Psoas muscle (tissue), 8 donors: ENCODE results near the gene OR9A2. TPM values are rescaled to one million over a fixed set of nuclear protein-coding genes. Genes with fewer than 3 reads are reported as not detected.

Experiments
- ATAC-seq, 4 donors: fragments of 200-7000 bp; cut with Tn5 transposase; one replicate each; pipeline ENCODE4 v1.9.1; 2020; ENCODE audit warnings: moderate library complexity in 3 of 4, mild to moderate bottlenecking in 2 of 4
- DNase-seq, 2 donors: peaks; one replicate each; pipeline ENCODE4 v3.0.0-alpha.2; 2020
- H3K27ac ChIP-seq: fragments of 200-600 bp; one replicate; pipeline ENCODE4 v1.8.0; 2022
- H3K27me3 ChIP-seq, 3 donors: fragments of 200-600 bp in 1 of 3; one replicate each; pipeline versions ENCODE4 v1.6.1 to v1.8.0; 2013 to 2022; ENCODE audit warnings: low read length in 2 of 3, mild to moderate bottlenecking in 2 of 3, moderate library complexity in 1 of 3; ENCODE audit not compliant: insufficient read depth in 3 of 3
- H3K36me3 ChIP-seq, 2 donors: fragments of 200-600 bp in 1 of 2; one replicate each; pipeline versions ENCODE4 v1.6.1 to v1.8.0; 2013 to 2022; ENCODE audit warnings: low read depth in 1 of 2, mild to moderate bottlenecking in 1 of 2, moderate library complexity in 1 of 2; ENCODE audit not compliant: insufficient read depth in 1 of 2
- H3K4me1 ChIP-seq: fragments of 200-600 bp; one replicate; pipeline ENCODE4 v1.8.0; 2022
- H3K4me3 ChIP-seq: fragments of 200-600 bp; one replicate; pipeline ENCODE4 v1.8.0; 2022; ENCODE audit warnings: mild to moderate bottlenecking
- H3K9me3 ChIP-seq: fragments of 200-600 bp; one replicate; pipeline ENCODE4 v1.8.0; 2022
- WGBS, 3 donors: extraction: QIAGEN DNeasy Blood & Tissue Kit; methylation state at CpG; one replicate each; pipeline versions ENCODE4 v1.1.6 to v1.1.7; 2013; 5-methylcytosine and 5-hydroxymethylcytosine counted together
- intact Hi-C, 2 donors: fragments of 100-400 bp; cut with DNase I; formaldehyde crosslinking; loops; one replicate each; pipeline versions ENCODE4 v1.11.0 to v1.14.2; 2022
- polyA plus RNA-seq, 3 donors: library from polyadenylated mRNA; stranded (reverse); fragments of 200-250 nt; gene quantifications; one replicate each; pipeline ENCODE4 v1.2.3, GENCODE V29; 2013
- total RNA-seq, 4 donors: library from RNA; stranded (reverse); fragmentation: NEBNext Ultra II Directional in 2 of 4; extraction: Animal tissue kit (Norgen Biotek cat#: 25700) in 2 of 4; gene quantifications; one replicate each; pipeline versions ENCODE4 v1.2.1 to v1.2.4, GENCODE V29; 2021 to 2023
- TF ChIP-seq, protein P1 (sequence below): fragments of 200-600 bp; IDR thresholded peaks from one replicate; pipeline ENCODE4 v1.8.0; 2022; ENCODE audit warnings: antibody characterized with exemption
- donor health status: healthy with polysubstance abuse.
- donor health status: DM: no; HTN: no; CAD: no; lungs with moderate emphysema.
- donor health status: Bipolar disorder and iron deficiency.
- donor health status: healthy.
- donor health status: DM: yes; HTN: yes; CAD: no.
- donor health status: DM: no; HTN: no; CAD: no.
- donor health status: DM: no; HTN: no; CAD: no.
- donor health status: DM: yes; HTN: yes; CAD: no.

The OR9A2 gene
- total and polyA plus RNA-seq, 7 donors = not detected

DNA sequence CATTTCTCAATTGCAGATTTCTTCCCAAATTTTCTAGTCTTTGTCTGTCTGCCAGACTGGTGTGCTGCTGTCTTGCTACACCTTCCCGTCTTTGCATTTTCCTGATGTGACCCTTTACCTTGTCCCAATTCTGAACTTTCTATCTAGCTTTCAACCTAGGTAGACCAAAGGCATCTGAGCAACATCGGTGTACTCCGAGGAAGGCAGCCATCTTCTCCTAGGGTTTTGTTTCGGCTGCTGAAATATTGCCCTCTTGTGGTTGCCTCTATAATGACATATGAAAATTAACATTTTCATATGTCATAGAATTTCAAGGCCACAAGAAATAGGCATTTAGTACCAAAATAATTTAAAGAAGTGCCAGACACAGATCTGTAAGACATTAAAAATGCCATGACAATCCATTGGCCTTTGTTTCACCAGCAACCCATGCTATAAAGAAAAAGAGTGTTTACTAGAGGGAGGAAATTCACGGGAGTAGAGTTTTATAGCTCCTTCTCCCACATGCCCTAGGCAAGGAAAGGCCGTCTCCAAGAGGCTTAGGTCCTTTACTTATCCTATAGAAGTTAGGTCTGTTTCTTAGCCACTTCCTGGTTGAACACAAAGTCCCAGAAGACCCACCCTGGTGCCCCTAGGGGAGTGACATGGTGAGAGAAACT lies 23.4 kb downstream of the OR9A2 start:
- no peak for DNase-seq
- intact Hi-C loops = loop anchor here (1.0 to 10.0 kb wide), 3 partner anchors 149 to 399 kb away; no protein-coding TSS in a partner anchor
- TF ChIP-seq, protein P1, sequence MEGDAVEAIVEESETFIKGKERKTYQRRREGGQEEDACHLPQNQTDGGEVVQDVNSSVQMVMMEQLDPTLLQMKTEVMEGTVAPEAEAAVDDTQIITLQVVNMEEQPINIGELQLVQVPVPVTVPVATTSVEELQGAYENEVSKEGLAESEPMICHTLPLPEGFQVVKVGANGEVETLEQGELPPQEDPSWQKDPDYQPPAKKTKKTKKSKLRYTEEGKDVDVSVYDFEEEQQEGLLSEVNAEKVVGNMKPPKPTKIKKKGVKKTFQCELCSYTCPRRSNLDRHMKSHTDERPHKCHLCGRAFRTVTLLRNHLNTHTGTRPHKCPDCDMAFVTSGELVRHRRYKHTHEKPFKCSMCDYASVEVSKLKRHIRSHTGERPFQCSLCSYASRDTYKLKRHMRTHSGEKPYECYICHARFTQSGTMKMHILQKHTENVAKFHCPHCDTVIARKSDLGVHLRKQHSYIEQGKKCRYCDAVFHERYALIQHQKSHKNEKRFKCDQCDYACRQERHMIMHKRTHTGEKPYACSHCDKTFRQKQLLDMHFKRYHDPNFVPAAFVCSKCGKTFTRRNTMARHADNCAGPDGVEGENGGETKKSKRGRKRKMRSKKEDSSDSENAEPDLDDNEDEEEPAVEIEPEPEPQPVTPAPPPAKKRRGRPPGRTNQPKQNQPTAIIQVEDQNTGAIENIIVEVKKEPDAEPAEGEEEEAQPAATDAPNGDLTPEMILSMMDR = peak; percentile 70
- Histone ChIP-seq H3K36me3 (no peaks in the 10 kb centered on the region), H3K4me3 (peak overlapping the region; percentile 35), H3K9me3 (no peaks in the 10 kb centered on the region), H3K27me3 (no peaks in the 10 kb centered on the region), H3K27ac (no peak overlapping the region), H3K4me1 (no peaks in the 10 kb centered on the region)
- WGBS, 3 donors = 32 to 36% (median 34%) methylated on average over 6 of the region's 6 CpGs
- ATAC-seq = no peak

DNA sequence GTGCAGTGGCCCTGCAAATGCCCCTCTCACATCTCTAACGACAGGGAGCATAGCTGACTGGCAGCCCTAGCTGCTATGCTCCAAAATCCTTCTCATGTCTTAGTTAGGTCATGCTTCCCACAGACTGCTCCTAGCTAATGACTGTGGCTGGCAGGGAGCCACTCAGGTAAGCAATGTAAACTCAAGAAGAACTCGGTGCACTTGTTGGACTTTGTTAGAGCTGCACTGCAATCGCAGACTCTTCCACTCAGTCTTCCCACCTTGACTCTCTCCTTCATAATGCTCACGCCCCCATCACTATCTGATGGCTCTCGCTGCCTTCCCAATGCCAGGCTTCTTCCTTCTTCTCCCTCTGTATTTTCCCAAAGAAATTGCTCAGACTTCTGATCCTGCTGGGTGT lies 24.0 kb downstream of the OR9A2 start:
- Histone ChIP-seq H3K4me1 (no peaks in the 10 kb centered on the region), H3K27me3 (no peaks in the 10 kb centered on the region), H3K27ac (no peak overlapping the region), H3K4me3 (peak overlapping the region; percentile 35), H3K9me3 (no peaks in the 10 kb centered on the region), H3K36me3 (no peaks in the 10 kb centered on the region)
- DNase-seq (no peak), ATAC-seq (no peak)
- intact Hi-C loops = loop anchor here (1.0 to 10.0 kb wide), 3 partner anchors 149 to 398 kb away; no protein-coding TSS in a partner anchor
- TF ChIP-seq, protein P1 = no peak
- 85 to 89% (median 88%) methylated on average over 5 of the region's 5 CpGs for WGBS, 3 donors

DNA sequence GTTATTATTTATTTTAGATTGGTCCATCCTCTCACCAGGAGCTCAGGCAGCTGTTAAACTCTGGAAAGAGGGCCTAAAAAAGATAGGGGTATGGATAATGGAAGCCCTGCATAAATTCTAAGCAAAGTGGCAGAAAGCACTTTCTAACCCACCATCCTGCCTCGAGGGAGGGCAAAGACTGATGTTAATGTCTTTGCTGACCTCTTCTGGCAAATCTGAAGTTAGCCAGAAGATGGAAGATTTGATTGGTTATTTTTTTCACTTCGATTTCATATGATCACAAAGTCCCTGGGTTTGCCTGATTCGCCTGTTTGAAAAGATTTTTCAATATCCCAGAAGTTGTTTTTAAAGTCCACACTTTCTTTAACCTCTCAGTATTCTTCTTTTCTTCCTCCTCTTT lies 24.8 kb downstream of the OR9A2 start:
- ATAC-seq (no peak), DNase-seq (no peak)
- H3K36me3 ChIP-seq = no peaks in the 10 kb centered on the region
- H3K27me3 ChIP-seq = no peaks in the 10 kb centered on the region
- no peak overlapping the region for H3K27ac ChIP-seq
- intact Hi-C loops = loop anchor here (5.0 to 10.0 kb wide), 2 partner anchors 150 to 397 kb away; no protein-coding TSS in a partner anchor
- H3K4me3 ChIP-seq = no peak overlapping the region
- no peaks in the 10 kb centered on the region for H3K4me1 ChIP-seq
- H3K9me3 ChIP-seq = no peaks in the 10 kb centered on the region
- WGBS, 3 donors = 47 to 52% (median 50%) methylated on average over 3 of the region's 3 CpGs
- TF ChIP-seq, protein P1 = no peak

DNA sequence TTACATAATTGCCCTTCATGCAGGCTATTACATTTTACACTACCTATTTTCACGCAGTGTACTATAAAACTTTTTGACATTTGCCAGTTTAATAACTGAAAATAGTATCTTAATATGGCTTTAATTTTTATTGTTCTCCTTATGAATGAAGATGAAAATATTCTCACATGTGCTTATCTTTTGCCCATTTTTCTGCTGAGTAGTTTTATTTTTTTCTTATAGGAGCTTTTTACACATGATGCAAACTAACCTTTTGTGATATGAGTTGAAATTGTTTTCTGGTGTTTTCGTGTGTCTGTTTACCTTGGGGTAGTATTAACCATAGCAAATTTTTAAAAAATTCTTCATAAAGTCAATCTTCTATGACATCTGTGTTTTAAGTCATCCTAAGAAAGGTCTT lies 26.3 kb downstream of the OR9A2 start:
- ATAC-seq (no peak), DNase-seq (no peak)
- H3K4me1 ChIP-seq = no peaks in the 10 kb centered on the region
- TF ChIP-seq, protein P1 = no peak
- no peaks in the 10 kb centered on the region for H3K36me3 ChIP-seq
- 85 to 92% (median 85%) methylated on average over 2 of the region's 2 CpGs for WGBS, 3 donors
- H3K27me3 ChIP-seq = no peaks in the 10 kb centered on the region
- H3K27ac ChIP-seq = no peak overlapping the region
- no peak overlapping the region for H3K4me3 ChIP-seq
- no peaks in the 10 kb centered on the region for H3K9me3 ChIP-seq
- intact Hi-C loops = loop anchor here (5.0 to 10.0 kb wide), 2 partner anchors 148 to 396 kb away; no protein-coding TSS in a partner anchor

DNA sequence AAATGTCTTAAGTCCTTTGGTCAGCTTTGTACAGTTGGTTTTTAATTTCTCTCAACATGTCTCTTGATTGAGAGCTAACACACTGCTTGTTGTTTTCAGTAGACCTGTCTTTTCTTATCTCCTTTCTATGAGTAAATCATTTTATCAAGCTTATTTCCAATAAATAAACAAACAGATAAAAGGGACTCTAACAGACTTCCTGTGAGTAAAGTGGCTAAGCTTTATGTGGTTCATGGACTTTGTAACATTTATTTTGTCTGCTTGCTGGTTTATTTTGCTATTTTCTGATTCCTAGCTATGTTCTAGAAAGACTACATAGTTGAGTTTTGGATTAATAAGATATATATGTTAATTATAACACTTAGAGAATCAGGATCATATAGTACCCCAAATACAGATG lies 27.1 kb downstream of the OR9A2 start:
- H3K27me3 ChIP-seq = no peaks in the 10 kb centered on the region
- no peak overlapping the region for H3K4me3 ChIP-seq
- intact Hi-C loops = loop anchor here (5.0 to 10.0 kb wide), 2 partner anchors 147 to 395 kb away; no protein-coding TSS in a partner anchor
- H3K9me3 ChIP-seq = no peaks in the 10 kb centered on the region
- no peak for ATAC-seq
- no peaks in the 10 kb centered on the region for H3K36me3 ChIP-seq
- DNase-seq = no peak
- no peak overlapping the region for H3K27ac ChIP-seq
- TF ChIP-seq, protein P1 = no peak
- no peaks in the 10 kb centered on the region for H3K4me1 ChIP-seq
